Liver (tissue), 9 donors: ENCODE data around the gene TACR2. TPM values are rescaled to one million over a fixed set of nuclear protein-coding genes. Genes with fewer than 3 reads are reported as not detected.

Experiments used
- DNase-seq: peaks from one replicate; pipeline ENCODE4 v3.0.0-alpha.2; 2017; ENCODE audit warnings: low spot score
- H3K27ac ChIP-seq, 2 donors: one replicate each; pipeline ENCODE4 v1.7.0; 2013; ENCODE audit warnings: inconsistent platforms in 2 of 2, low read length in 2 of 2, control low read depth in 1 of 2, low read depth in 1 of 2, mild to moderate bottlenecking in 1 of 2
- H3K27me3 ChIP-seq, 4 donors: one replicate each; pipeline versions ENCODE4 v1.6.1 to v1.7.0; 2013; ENCODE audit warnings: low read length in 3 of 4, inconsistent platforms in 1 of 4, mild to moderate bottlenecking in 1 of 4, moderate library complexity in 1 of 4; ENCODE audit not compliant: control insufficient read depth in 4 of 4, insufficient read depth in 4 of 4
- H3K36me3 ChIP-seq, 4 donors: one replicate each; pipeline versions ENCODE4 v1.6.1 to v1.7.0; 2013; ENCODE audit warnings: low read length in 3 of 4, mild to moderate bottlenecking in 3 of 4, low read depth in 1 of 4, moderate library complexity in 1 of 4; ENCODE audit not compliant: control insufficient read depth in 4 of 4, insufficient read depth in 3 of 4
- H3K4me1 ChIP-seq, 4 donors: one replicate each; pipeline versions ENCODE4 v1.6.1 to v1.7.0; 2013; ENCODE audit warnings: low read length in 3 of 4, mild to moderate bottlenecking in 3 of 4, moderate library complexity in 1 of 4; ENCODE audit not compliant: control insufficient read depth in 4 of 4, insufficient read depth in 4 of 4
- H3K4me3 ChIP-seq, 3 donors: one replicate each; pipeline versions ENCODE4 v1.6.1 to v1.7.0; 2013; ENCODE audit warnings: low read length in 3 of 3, control low read depth in 1 of 3, low read depth in 1 of 3, mild to moderate bottlenecking in 1 of 3
- H3K9ac ChIP-seq, 2 donors: one replicate each; pipeline ENCODE4 v1.7.0; 2013; ENCODE audit warnings: low read length in 2 of 2, mild to moderate bottlenecking in 2 of 2, moderate library complexity in 2 of 2, control low read depth in 1 of 2, low read depth in 1 of 2
- H3K9me3 ChIP-seq, 4 donors: one replicate each; pipeline versions ENCODE4 v1.6.1 to v1.7.0; 2013; ENCODE audit warnings: low read length in 3 of 4; ENCODE audit not compliant: control insufficient read depth in 4 of 4
- ATF3 ChIP-seq: IDR thresholded peaks from 2 replicates; pipeline ENCODE4 v1.6.1; 2016; ENCODE audit warnings: antibody characterized with exemption
- EGR1 ChIP-seq, 2 donors: IDR thresholded peaks; 2 replicates each; pipeline ENCODE4 v1.6.1; 2016 to 2018; ENCODE audit warnings: antibody characterized with exemption in 2 of 2, low read depth in 2 of 2
- FOXA1 ChIP-seq: IDR thresholded peaks from 2 replicates; pipeline ENCODE4 v1.6.1; 2016; ENCODE audit warnings: antibody characterized with exemption
- GABPA ChIP-seq, 2 donors: IDR thresholded peaks in 1 of 2; conservative IDR thresholded peaks in 1 of 2; 2 replicates each; pipeline ENCODE4 v1.6.1; 2016; ENCODE audit warnings: antibody characterized with exemption in 2 of 2, mild to moderate bottlenecking in 1 of 2, moderate library complexity in 1 of 2
- HNF4A ChIP-seq, 2 donors: conservative IDR thresholded peaks; 2 replicates each; pipeline ENCODE4 v1.6.1; 2016; ENCODE audit warnings: antibody characterized with exemption in 2 of 2, mild to moderate bottlenecking in 2 of 2
- HNF4G ChIP-seq: IDR thresholded peaks from 2 replicates; pipeline ENCODE4 v1.6.1; 2016; ENCODE audit warnings: antibody characterized with exemption
- JUND ChIP-seq, 2 donors: IDR thresholded peaks; 2 replicates each; pipeline ENCODE4 v1.6.1; 2016; ENCODE audit warnings: antibody characterized with exemption in 2 of 2
- NR2F2 ChIP-seq: IDR thresholded peaks from 2 replicates; pipeline ENCODE4 v1.6.1; 2016; ENCODE audit warnings: antibody characterized with exemption
- RAD21 ChIP-seq, 2 donors: IDR thresholded peaks; 2 replicates each; pipeline ENCODE4 v1.6.1; 2016; ENCODE audit warnings: antibody characterized with exemption in 2 of 2, mild to moderate bottlenecking in 2 of 2
- RXRA ChIP-seq, 2 donors: IDR thresholded peaks; 2 replicates each; pipeline ENCODE4 v1.6.1; 2017 to 2018; ENCODE audit warnings: antibody characterized with exemption in 2 of 2, mild to moderate bottlenecking in 1 of 2
- SP1 ChIP-seq: IDR thresholded peaks from 2 replicates; pipeline ENCODE4 v1.6.1; 2018; ENCODE audit warnings: antibody characterized with exemption, mild to moderate bottlenecking
- TAF1 ChIP-seq: conservative IDR thresholded peaks from 2 replicates; pipeline ENCODE4 v1.6.1; 2016; ENCODE audit warnings: antibody characterized with exemption, mild to moderate bottlenecking
- YY1 ChIP-seq: IDR thresholded peaks from 2 replicates; pipeline ENCODE4 v1.6.1; 2016; ENCODE audit warnings: antibody characterized with exemption, mild to moderate bottlenecking
- ZBTB33 ChIP-seq: IDR thresholded peaks from 2 replicates; pipeline ENCODE4 v1.6.1; 2016; ENCODE audit warnings: antibody characterized with exemption
- WGBS: extraction: QIAGEN DNeasy Blood & Tissue Kit; methylation state at CpG from one replicate; pipeline ENCODE4 v1.1.7; 2013; 5-methylcytosine and 5-hydroxymethylcytosine counted together
- polyA plus RNA-seq, 2 donors: library from polyadenylated mRNA; stranded (reverse) in 1 of 2; unstranded in 1 of 2; fragments of 200-250 nt in 1 of 2; fragments of >200 nt in 1 of 2; fragmentation: Nextera tagmentation in 1 of 2; extraction: Ambion mirVana in 1 of 2; gene quantifications; one replicate each; pipeline versions ENCODE4 v1.2.1 to v1.2.3, GENCODE V29; 2013 to 2015
- total RNA-seq, 2 donors: library from RNA; depleted of rRNA; stranded (reverse); fragments of >200 nt; gene quantifications; one replicate each; pipeline ENCODE4 v1.2.3, GENCODE V29; 2014
- TF ChIP-seq, protein P1 (sequence below): fragments of 150-350 bp; IDR thresholded peaks from 2 replicates; pipeline ENCODE4 v1.5.1; 2017; ENCODE audit warnings: improper control_type of control experiment, low read depth, low read length; ENCODE audit not compliant: missing input control
- TF ChIP-seq, protein P2 (sequence below): IDR thresholded peaks from 2 replicates; pipeline ENCODE4 v1.6.1; 2016; ENCODE audit warnings: antibody characterized with exemption, mild to moderate bottlenecking
- TF ChIP-seq, protein P3 (sequence below): IDR thresholded peaks from 2 replicates; pipeline ENCODE4 v1.6.1; 2016; ENCODE audit warnings: antibody characterized with exemption
- donor health status: healthy.
- donor health status: healthy.
- donor health status: healthy.
- donor health status: healthy.
- donor health status: healthy.

The TACR2 gene
- total and polyA plus RNA-seq, 4 donors = 0.08 to 0.18 (median 0.12) TPM; not detected in 1

GRCh38 chr10:69353977-69354635 is 62.6 kb downstream of the TACR2 start:
- no peak for DNase-seq
- 86% methylated on average over 8 of the region's 8 CpGs for WGBS
- Histone ChIP-seq H3K36me3 (no peaks in the 10 kb centered on the region), H3K9ac (no peak overlapping the region), H3K4me1 (no peaks in the 10 kb centered on the region), H3K27me3 (no peaks in the 10 kb centered on the region), H3K27ac (no peak overlapping the region), H3K4me3 (no peak overlapping the region), H3K9me3 (no peaks in the 10 kb centered on the region)
- TF ChIP-seq, protein P1, sequence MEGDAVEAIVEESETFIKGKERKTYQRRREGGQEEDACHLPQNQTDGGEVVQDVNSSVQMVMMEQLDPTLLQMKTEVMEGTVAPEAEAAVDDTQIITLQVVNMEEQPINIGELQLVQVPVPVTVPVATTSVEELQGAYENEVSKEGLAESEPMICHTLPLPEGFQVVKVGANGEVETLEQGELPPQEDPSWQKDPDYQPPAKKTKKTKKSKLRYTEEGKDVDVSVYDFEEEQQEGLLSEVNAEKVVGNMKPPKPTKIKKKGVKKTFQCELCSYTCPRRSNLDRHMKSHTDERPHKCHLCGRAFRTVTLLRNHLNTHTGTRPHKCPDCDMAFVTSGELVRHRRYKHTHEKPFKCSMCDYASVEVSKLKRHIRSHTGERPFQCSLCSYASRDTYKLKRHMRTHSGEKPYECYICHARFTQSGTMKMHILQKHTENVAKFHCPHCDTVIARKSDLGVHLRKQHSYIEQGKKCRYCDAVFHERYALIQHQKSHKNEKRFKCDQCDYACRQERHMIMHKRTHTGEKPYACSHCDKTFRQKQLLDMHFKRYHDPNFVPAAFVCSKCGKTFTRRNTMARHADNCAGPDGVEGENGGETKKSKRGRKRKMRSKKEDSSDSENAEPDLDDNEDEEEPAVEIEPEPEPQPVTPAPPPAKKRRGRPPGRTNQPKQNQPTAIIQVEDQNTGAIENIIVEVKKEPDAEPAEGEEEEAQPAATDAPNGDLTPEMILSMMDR = no peak
- TF ChIP-seq HNF4A (conservative IDR thresholded peaks at IDR 0.05) = no peak
- TF ChIP-seq GABPA (IDR thresholded peaks at IDR 0.05 in 1 of 2, conservative IDR thresholded peaks at IDR 0.05 in 1 of 2) = no peak
- TF ChIP-seq SP1 = no peak
- no peak for TF ChIP-seq FOXA1
- TF ChIP-seq, protein P2, sequence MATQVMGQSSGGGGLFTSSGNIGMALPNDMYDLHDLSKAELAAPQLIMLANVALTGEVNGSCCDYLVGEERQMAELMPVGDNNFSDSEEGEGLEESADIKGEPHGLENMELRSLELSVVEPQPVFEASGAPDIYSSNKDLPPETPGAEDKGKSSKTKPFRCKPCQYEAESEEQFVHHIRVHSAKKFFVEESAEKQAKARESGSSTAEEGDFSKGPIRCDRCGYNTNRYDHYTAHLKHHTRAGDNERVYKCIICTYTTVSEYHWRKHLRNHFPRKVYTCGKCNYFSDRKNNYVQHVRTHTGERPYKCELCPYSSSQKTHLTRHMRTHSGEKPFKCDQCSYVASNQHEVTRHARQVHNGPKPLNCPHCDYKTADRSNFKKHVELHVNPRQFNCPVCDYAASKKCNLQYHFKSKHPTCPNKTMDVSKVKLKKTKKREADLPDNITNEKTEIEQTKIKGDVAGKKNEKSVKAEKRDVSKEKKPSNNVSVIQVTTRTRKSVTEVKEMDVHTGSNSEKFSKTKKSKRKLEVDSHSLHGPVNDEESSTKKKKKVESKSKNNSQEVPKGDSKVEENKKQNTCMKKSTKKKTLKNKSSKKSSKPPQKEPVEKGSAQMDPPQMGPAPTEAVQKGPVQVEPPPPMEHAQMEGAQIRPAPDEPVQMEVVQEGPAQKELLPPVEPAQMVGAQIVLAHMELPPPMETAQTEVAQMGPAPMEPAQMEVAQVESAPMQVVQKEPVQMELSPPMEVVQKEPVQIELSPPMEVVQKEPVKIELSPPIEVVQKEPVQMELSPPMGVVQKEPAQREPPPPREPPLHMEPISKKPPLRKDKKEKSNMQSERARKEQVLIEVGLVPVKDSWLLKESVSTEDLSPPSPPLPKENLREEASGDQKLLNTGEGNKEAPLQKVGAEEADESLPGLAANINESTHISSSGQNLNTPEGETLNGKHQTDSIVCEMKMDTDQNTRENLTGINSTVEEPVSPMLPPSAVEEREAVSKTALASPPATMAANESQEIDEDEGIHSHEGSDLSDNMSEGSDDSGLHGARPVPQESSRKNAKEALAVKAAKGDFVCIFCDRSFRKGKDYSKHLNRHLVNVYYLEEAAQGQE = no peak
- no peak for TF ChIP-seq ZBTB33
- TF ChIP-seq, protein P3, sequence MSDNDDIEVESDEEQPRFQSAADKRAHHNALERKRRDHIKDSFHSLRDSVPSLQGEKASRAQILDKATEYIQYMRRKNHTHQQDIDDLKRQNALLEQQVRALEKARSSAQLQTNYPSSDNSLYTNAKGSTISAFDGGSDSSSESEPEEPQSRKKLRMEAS = no peak
- TF ChIP-seq RXRA (IDR thresholded peaks at IDR 0.05) = no peak
- TF ChIP-seq NR2F2 = no peak
- no peak for TF ChIP-seq HNF4G
- no peak for TF ChIP-seq EGR1 (IDR thresholded peaks at IDR 0.05; ENCODE audit: low read depth in 2 of 2)
- no peak for TF ChIP-seq RAD21 (IDR thresholded peaks at IDR 0.05)
- no peak for TF ChIP-seq ATF3
- no peak for TF ChIP-seq JUND (IDR thresholded peaks at IDR 0.05)
- TF ChIP-seq YY1 = no peak
- TF ChIP-seq TAF1 = no peak

Other genes with a start within 250 kb of the TACR2 start
- 10 to 100 TPM; 14.1 to 21.7 TPM for gene SUPV3L1, start 236.7 kb downstream of the TACR2 start, total RNA-seq
- gene SUPV3L1, start 236.7 kb downstream of the TACR2 start, polyA plus RNA-seq = 10 to 100 TPM; 14.5 to 20.6 TPM
- gene HKDC1, start 196.6 kb downstream of the TACR2 start, total RNA-seq = 10 to 100 TPM in 1 of 2 donors, 1 to 10 TPM in 1; 5.6 to 20.0 TPM
- gene HKDC1, start 196.6 kb downstream of the TACR2 start, polyA plus RNA-seq = 1 to 10 TPM in 1 of 2 donors, under 1 TPM in 1; 0.53 to 4.8 TPM
- 100 to 1,000 TPM in 1 of 2 donors, 1 to 10 TPM in 1; 9.4 to 166 TPM for gene HK1, start 138.4 kb downstream of the TACR2 start, total RNA-seq
- 1 to 10 TPM; 1.8 to 5.3 TPM for gene HK1, start 138.4 kb downstream of the TACR2 start, polyA plus RNA-seq
- gene TSPAN15, start 34.5 kb upstream of the TACR2 start, total RNA-seq = 1 to 10 TPM; 2.6 to 4.0 TPM
- 1 to 10 TPM; 2.0 to 4.3 TPM for gene TSPAN15, start 34.5 kb upstream of the TACR2 start, polyA plus RNA-seq
- gene NEUROG3, start 156.5 kb upstream of the TACR2 start, total RNA-seq = not detected
- not detected for gene NEUROG3, start 156.5 kb upstream of the TACR2 start, polyA plus RNA-seq
- gene FAM241B, start 213.3 kb upstream of the TACR2 start, total RNA-seq = under 1 TPM; 0.84 to 0.89 TPM
- 1 to 10 TPM; 2.4 to 2.5 TPM for gene FAM241B, start 213.3 kb upstream of the TACR2 start, polyA plus RNA-seq